GM12865 (cell line): ENCODE data around the gene USP8.
A peak's percentile ranks its signal among the peaks of the same experiment; 100 is the strongest.
"Not testable (repeated sequence)": the region's sequence is repeated elsewhere in the genome, so short reads cannot be mapped to it uniquely, and the experiment has no call there.

Source experiments
- DNase-seq: peaks from one replicate; pipeline ENCODE4 v3.0.0; 2010; ENCODE audit warnings: low read depth
- H3K4me3 ChIP-seq: 2 replicates; pipeline ENCODE4 v1.5.1; 2011; ENCODE audit warnings: mild to moderate bottlenecking, low read depth, low read length, control low read depth
- CTCF ChIP-seq: IDR thresholded peaks from 2 replicates; pipeline ENCODE4 v1.5.1; 2011; ENCODE audit warnings: low read length, control low read depth, low read depth, inconsistent platforms; ENCODE audit not compliant: insufficient read depth; ENCODE audit errors: missing control alignments

The USP8 gene

GRCh38 chr15:50484781-50485180 is 60.6 kb downstream of the USP8 start:
- DNase-seq: peak; percentile 67
- H3K4me3 ChIP-seq: no peak overlapping the region
- no peak for TF ChIP-seq CTCF

GRCh38 chr15:50485389-50485788 is 61.2 kb downstream of the USP8 start:
- DNase-seq: no peak
- TF ChIP-seq CTCF: no peak
- no peak overlapping the region for H3K4me3 ChIP-seq

GRCh38 chr15:50487287-50487686 is 63.1 kb downstream of the USP8 start:
- DNase-seq: peak; percentile 42
- no peak for TF ChIP-seq CTCF
- no peak overlapping the region for H3K4me3 ChIP-seq

- no peak for DNase-seq
- H3K4me3 ChIP-seq: no peak overlapping the region
- TF ChIP-seq CTCF: no peak
Measured at GRCh38 chr15:50493625-50494024, 69.4 kb downstream of the USP8 start.

GRCh38 chr15:50494547-50494946 is 70.3 kb downstream of the USP8 start:
- not testable (repeated sequence) for DNase-seq, H3K4me3 ChIP-seq

- DNase-seq: peak; percentile 13
- H3K4me3 ChIP-seq: no peak overlapping the region
- no peak for TF ChIP-seq CTCF
Measured at GRCh38 chr15:50496692-50497091, 72.5 kb downstream of the USP8 start.

- DNase-seq: no peak
- no peak for TF ChIP-seq CTCF
- no peak overlapping the region for H3K4me3 ChIP-seq
Measured at GRCh38 chr15:50500352-50500751, 76.1 kb downstream of the USP8 start.
